HG03039 (cell line): ENCODE results near the gene KLRC4.
"Not testable (repeated sequence)": the region's sequence is repeated elsewhere in the genome, so short reads cannot be mapped to it uniquely, and the experiment has no call there.

Experiments used
- ATAC-seq: cut with Tn5 transposase; IDR thresholded peaks from one replicate; pipeline ENCODE4 v1.9.1; 2021; ENCODE audit warnings: mild to moderate bottlenecking, moderate library complexity; ENCODE audit not compliant: unreplicated experiment

Gene KLRC4

DNA sequence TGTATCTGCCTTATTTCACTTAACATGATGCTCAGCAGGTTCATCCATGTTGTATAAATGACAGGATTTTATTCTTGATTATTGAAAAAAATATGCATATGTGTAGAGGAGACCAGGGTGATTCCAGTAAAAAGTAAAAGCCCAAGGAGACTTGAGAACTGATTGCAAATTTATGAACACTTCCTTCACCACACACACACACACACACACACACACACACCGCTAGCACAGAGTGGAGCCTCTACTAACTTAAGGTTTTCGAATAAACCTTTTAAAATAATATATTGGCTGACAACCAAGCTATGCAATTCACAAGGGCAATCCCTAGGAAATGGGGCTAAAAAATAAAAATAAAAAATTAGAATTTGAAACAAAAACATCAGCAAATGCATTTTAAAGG is 11.4 kb downstream of the KLRC4 start:
- ATAC-seq = no peak

DNA sequence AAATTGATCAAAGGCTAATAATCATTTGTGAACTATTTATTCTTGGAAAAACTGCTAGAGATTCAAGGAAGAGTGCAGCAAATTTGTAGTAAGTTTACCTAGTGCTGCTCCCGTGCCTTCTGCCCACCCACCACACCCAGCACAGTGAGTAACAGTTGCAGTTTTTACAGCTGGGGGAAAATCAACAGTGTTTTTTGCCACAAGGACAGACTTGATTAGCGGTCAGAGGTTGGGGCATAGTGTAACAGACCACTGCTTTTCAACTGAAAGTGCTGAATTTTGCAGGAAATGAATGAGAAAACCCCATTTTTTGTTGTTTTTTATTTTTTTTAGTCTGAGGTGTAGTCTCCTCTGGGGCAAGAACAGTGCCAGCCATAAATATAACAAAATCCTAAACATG is 12.3 kb downstream of the KLRC4 start:
- no peak for ATAC-seq

DNA sequence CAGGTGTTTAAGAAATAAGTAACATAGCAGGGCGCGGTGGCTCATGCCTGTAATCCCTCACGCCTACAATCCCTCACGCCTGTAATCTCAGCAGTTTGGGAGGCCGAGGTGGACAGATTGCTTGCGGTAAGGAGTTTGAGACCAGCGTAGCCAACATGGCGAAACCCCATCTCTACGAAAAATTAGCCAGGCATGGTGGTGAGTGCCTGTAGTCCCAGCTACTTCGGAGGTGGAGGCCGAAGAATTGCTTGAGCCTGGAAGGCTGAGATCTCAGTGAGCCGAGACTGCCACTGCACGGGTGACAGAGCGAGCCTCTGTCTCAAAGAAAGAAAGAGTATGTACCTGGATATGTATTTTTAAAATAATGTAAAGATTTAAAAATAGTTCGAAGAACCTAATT is 13.4 kb downstream of the KLRC4 start:
- ATAC-seq = not testable (repeated sequence)

DNA sequence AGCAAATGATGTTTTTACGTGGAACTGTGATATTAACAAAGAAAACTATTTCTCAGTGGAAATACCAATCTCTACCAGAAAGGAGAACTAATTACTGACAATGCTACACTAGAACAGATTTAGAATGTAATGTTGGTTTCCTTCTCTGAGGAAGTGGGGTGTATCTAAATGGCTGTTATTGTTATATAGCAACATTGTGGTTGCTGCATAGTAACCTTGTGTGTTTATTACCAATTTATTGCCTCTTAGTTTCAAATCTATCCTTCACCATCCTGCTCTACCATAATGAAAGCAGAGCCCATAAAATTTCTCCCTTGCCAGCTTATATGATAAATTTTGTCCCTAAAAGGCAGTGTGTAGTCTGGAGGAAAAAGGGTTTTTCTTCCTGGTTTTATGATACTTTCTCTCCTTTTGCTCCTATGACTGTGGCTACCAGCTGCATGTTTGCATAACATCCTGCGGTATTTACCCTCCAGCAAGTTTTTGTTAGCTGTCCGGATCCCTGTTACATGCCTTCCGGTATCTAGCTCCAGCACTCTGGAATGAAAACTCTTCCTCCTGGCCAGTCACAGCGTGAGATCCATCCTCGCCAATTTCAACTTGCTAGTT is 14.1 kb downstream of the KLRC4 start:
- no peak for ATAC-seq

DNA sequence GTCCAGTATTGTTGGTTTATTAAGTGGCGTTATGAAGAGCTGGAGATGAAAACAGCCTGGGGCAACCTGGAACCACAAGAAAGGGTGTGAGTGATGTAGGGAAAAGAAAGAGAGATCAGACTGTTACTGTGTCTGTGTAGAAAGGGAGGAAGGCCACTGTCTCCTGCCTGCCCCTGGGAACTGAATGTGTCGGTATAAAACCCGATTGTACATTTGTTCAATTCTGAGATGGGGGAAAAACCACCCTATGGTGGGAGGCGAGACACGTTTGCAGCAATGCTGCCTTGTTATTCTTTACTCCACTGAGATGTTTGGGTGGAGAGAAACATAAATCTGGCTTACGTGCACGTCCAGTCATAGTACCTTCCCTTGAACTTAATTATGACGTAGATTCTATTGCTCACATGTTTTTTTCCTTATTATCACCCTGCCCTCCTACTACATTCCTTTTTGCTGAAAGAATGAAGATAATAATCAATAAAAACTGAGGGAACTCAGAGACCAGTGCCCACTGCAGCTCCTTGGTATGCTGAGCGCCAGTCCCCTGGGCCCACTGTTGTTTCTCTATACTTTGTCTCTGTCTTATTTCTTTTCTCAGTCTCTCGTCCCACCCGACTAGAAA is 14.9 kb downstream of the KLRC4 start:
- ATAC-seq = not testable (repeated sequence)

DNA sequence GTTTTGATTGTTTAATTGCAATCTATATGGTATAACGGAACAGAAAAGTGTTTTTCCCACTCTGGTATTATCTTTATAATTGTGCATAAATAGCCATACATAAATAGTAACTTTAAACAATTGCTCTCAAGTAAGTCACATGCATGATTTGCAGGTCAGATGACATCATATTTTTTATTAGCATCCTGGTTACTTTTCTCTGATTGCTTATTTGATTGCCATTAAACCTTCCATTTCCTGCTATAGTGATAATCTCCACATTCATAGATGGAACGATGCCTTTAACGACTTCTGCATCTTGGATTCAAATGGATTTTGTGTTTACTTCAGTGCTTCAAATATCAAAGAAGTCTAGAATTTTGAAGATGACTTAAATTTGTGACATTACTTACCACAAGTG is 16.3 kb downstream of the KLRC4 start:
- ATAC-seq = no peak

DNA sequence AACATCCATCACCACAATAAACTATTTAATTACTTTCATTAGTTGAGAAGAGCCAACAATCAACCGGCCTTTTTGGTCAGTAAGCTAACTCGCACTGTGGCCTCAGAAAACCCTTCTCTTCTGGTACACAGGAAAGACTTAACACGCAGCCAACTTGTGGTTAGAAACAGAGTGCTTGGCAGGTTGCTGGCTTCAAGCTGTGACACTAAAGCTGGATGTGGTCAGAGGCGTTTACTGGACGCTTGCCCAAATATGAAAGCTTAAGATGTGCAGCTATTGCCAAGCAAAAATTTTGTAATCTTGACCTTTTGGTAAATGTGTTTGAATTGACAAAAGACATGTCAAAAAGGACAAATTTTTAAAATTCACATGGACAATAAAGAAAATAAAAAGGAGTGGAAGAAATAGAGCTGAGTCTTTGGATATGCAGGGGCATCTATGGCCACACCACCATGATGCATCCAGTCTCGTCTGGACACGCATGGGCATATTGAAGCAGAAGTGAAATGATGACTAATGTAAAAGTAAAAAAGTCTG is 17.1 kb downstream of the KLRC4 start:
- ATAC-seq = no peak

DNA sequence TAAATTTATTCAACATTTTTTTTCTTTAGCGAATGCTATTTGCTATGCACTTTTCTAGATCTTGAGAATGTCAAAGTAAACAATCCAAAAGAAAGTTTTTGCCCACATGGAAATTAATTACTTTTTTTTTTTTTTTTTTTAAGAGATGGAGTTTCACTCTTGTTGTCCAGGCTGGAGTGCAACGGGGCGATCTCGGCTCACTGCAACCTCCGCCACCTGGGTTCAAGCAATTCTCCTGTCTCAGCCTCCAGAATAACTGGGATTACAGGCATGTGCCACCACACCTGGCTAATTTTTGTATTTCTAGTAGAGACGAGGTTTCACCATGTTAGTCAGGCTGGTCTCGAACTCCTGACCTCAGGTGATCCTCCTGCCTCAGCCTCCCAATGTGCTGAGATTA is 18.6 kb downstream of the KLRC4 start:
- not testable (repeated sequence) for ATAC-seq

DNA sequence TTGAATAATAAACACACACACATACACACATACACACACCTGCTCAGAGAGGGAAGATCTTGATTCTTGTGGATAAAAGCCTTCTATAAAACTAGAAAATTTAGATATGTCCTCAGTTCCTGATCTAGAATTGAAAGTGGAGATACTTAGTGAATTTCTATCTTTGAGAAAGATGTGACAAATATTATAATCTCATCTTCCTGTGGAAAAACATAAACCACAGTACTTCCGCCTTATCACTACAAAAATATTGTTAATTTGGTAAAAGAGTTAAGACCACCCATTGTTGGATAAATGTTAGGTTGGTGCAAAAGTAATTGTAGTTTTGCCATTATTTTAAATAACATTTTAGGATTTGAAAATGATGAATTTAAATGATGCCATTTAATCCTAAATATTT is 19.7 kb downstream of the KLRC4 start, which contains the start of gene KLRK1:
Gene KLRK1 (minus strand): TSS at position 138 of the 400 bp plus-strand sequence. CDS start 1,231 bp downstream, outside the sequence.
- ATAC-seq = no peak

DNA sequence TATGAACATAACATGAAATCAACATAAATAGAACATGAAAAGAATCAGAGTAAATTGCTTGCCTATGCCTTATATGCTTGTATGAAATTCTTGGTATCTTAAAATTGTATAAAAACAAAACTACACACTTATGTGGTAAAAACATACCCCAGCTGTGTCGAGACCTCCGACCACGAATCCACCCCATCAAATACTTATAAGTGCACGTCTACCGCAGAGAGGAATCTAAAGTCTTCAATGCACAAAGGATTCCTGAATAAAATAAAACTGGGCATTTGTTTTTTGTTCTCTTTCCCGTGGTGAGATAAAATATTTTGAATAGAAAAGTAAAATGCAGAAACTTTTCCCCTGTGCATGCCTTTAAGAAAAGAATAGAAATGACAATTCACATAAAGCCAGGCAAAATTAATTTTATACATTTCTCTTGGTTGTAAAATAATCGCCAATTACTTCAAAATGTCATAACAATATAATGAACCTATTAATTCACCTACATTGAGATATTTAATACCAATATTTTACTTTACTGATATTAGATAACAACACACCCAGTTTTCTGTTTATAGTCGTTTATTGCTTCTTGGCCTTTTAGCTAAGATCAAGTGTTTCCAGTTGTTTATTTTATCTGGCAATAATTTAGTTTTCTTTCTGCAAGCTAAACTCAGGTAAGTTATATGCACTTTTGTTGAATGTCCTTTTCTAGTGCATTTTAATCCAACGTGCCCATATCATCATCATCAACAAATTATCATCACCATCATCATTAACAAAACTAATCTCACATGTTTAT is 20.7 kb downstream of the KLRC4 start:
- no peak for ATAC-seq

DNA sequence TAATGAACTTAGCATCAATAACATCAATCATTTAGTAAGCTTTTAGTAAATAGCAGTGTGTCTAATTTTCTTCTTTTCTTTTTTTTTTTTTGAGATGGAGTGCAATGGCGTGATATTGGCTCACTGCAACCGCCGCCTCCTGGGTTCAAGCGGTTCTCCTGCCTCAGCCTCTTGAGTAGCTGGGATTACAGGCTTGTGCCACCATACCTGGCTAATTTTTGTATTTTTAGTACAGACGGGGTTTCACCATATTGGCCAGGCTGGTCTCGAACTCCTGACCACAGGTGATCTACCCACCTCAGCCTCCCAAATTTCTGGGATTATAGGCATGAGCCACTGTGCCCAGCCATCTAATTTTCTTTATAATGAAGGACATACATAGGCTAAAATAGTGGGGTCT is 22.1 kb downstream of the KLRC4 start:
- ATAC-seq = not testable (repeated sequence)

DNA sequence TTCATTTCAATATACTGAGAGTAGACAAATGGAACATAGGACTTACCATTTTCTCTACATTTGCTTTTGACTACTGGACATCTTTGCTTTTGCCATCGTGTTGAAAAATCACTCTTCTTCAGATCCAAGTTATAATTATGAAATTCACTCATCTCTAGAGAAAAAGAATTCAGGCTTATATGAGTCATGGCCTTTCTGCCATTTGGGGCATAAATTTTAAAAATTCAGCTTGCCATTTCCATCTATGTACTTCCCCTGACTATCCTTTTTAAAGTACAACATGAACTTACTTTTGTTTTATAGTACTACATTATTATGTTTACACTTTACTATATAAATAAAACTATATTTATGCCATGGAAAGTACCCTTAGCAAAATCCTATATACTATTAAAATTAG is 22.7 kb downstream of the KLRC4 start:
- no peak for ATAC-seq

DNA sequence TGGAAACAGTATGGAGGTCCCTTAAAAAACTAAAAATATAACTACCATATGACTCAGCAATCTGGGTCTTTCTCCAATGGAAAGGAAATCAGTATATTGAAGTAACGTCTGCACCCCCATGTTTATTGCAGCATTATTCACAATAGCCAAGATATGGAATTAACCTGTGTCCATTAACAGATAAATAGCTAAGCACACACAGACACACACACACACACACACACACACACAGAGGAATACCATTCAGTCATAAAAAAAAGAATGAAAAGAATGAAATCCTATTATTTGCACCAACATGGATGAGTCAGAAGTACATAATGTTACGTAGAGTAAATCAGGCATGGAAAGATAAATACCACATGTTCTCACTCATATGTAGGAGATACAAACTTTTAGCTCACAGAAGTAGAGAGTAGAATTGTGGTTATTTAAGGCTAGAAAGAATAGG is 24.4 kb downstream of the KLRC4 start:
- no peak for ATAC-seq

DNA sequence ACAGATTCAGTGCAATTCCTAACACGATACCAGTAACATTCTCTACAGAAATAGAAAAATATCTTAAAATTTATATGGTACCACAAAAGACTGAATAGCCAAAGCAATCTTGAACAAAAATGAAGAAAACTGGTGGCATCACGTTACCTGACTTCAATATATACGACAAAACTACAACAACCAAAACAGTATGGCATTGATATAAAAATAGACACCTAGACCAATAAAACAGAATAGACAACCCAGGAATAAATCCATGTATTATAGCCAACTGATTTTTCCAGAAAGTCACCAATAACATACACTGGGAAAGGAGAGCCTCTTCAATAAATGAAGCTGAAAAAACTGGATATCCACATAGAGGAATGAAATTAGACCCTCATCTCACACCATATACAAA is 25.4 kb downstream of the KLRC4 start:
- no peak for ATAC-seq

DNA sequence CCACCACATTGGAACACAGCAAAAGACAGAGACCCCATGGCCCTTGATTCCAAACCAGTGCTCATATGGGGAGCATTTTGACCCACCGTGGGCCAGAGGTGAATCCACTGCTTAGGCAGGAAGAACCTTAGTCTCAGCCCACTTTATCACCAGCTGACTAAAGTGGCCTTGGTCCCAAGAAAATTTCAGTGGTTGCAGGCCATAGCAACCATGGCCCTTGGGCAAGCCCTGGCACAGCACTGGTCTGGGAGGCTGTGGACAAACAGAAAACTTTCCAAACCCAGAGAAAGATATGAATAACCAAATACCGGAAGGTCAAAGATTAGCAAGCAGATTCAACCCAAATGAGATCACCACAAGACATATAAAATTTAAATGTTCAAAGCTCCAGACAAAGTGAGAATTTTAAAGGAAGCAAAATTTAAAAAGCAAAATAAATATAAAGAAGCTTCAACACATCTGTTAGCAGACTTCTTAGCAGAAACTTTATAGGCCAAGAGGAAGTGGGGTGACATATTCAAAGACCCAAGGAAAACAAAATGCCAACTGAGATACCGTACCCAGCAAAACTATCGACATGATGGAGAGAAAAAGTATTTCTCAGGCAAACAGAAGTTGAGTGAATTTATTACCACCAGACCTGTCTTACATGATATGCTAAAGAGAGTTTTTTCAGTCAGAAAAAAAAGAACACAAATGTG is 27.5 kb downstream of the KLRC4 start:
- ATAC-seq = no peak

DNA sequence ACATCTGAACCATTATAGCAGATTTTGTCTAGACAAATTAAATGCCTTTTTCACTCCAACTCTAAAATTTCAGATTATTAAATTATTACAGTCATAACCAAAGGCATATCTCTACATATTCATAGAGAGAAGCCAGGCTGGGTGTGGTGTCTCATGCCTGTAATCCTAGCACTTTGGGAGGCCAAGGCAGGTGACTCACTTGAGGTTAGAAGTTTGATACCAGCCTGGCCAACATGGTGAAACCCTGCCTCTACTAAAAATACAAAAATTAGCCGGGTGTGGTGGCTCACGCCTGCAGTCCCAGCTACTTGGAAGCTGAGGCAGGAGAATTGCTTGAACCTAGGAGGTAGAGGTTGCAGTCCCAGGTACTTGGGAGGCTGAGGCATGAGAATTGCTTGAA is 30.8 kb downstream of the KLRC4 start:
- ATAC-seq = not testable (repeated sequence)

DNA sequence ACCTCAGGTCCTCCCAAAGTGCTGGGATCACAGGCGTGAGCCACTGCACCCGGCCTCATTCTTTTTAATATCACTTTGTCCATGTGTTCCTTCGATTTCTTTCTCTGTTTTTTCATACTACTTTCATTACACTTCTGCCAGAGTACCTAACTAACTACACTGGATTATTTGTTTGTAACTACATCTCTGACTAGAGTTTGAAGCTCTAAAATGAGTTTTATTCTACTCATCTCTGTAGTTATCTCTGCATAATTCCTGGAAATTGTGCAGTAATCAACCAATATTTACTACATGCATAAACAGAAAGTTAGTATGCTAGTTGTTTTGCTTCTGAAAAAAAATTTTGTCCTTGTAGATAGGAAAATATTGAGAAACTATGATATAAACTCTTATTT is 34.9 kb downstream of the KLRC4 start:
- ATAC-seq = no peak

DNA sequence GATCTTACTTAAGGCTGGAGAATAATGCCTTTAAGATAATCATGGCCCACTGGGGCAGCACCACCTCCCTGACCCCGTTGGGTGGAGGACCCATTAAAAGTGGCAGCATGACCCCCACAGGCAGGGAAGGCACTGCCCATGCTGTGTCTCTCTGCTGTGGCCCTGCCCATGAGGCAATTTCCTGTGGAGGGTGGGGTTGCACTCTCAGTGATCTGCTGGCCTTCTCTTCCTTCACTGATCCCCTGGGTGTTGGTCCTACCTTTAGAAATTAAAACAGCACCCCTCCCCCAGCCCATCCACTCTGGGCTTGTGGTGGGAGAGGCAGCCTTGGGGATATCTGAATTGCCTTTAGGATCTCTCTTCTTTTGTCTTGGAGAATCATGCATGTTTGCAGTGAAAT is 37.0 kb downstream of the KLRC4 start:
- ATAC-seq = no peak

DNA sequence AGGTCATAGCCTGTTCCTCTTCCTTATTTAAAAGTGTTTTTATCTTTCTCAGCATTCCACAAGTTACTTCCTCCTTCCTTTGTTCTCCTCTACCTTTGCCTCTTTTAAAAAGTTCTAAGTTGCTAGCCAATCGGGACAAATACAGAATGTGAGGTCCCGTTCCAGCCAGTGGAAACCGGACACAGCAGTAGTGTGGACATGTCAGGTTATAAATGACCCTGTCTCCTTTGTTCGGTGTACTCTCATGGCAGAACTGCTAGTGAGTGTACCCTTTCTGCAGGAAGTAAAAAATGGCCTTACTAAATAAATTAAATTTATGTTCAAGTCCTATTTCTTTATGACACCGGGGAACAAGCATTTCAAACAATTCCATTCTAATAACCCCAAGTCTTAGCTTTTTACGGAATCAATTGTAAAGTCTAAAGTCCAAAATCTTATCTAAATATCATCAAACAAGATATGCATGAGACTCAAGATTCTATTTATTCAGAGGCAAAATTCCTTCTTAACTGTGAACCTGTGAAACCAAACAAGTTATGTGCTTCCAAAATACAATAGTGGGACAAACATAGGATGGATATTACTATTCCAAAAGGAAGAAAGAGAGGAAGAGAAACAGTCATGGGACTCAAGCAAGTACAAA is 37.5 kb downstream of the KLRC4 start:
- ATAC-seq = not testable (repeated sequence)

DNA sequence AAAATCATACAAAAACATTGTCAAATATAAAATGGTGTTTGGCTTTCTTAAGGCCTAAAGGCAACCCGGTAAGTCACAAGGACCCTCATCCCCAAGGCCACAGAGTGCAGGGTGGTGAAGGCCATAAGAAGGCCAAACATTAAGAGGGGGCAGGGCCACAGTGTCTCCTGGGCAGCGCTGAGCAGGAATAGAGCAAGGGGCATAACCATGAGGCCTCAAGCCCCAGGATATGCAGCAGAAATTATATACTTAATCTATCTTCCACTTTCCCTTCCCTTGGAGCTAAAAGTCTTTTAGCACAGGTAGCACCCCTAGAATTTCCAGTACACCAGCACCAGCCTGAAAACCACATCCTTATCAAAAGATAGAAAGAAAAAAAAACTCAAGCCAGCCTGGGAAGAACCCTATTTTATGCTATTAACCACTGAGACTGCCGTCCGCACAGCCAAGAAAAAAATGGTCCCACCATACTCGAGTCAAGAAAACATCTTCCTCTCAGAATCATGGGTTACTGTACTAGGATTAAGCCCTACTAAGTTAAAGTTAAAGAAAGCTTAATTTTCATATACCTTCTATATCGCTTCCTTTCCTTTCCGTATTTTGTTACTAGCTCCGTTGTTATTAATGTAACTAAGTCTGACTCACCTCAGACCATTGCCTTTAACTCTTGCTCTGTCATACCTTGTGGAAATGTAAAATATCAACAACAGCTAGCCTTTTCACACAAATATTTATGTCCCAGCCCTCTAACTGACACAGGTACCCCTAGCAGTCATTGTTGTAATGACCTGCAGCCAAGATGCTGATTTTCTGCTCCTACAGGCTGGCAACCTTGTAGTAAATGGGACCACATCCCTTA is 39.8 kb downstream of the KLRC4 start:
- ATAC-seq = no peak
